Lung (tissue), 12 donors: ENCODE data around the gene TGFBI. TPM values are rescaled to one million over a fixed set of nuclear protein-coding genes. Genes with fewer than 3 reads are reported as not detected.

Experiments
- ATAC-seq: fragments of 200-7000 bp; cut with Tn5 transposase; one replicate; pipeline ENCODE4 v1.9.1; 2020; ENCODE audit warnings: moderate number of reproducible peaks; ENCODE audit not compliant: insufficient read depth, low FRiP score
- DNase-seq, 3 donors: peaks; one replicate each; pipeline ENCODE4 v3.0.0-alpha.2; 2013 to 2017
- H3K27ac ChIP-seq, 2 donors: one replicate each; pipeline ENCODE4 v1.5.1; 2013; ENCODE audit warnings: mild to moderate bottlenecking in 2 of 2, moderate library complexity in 2 of 2, control low read depth in 1 of 2, inconsistent platforms in 1 of 2, low read depth in 1 of 2, low read length in 1 of 2
- H3K27me3 ChIP-seq, 3 donors: one replicate each; pipeline ENCODE4 v1.5.1; 2013; ENCODE audit warnings: low read length in 2 of 3; ENCODE audit not compliant: control insufficient read depth in 3 of 3, insufficient read depth in 3 of 3
- H3K36me3 ChIP-seq, 4 donors: one replicate each; pipeline ENCODE4 v1.5.1; 2013; ENCODE audit warnings: low read length in 4 of 4, mild to moderate bottlenecking in 1 of 4, moderate library complexity in 1 of 4; ENCODE audit not compliant: control insufficient read depth in 4 of 4, insufficient read depth in 4 of 4
- H3K4me1 ChIP-seq, 5 donors: one replicate each; pipeline ENCODE4 v1.5.1; 2013; ENCODE audit warnings: low read length in 5 of 5, mild to moderate bottlenecking in 2 of 5, moderate library complexity in 1 of 5; ENCODE audit not compliant: control insufficient read depth in 5 of 5, insufficient read depth in 5 of 5
- H3K4me3 ChIP-seq: one replicate; pipeline ENCODE4 v1.5.1; 2013; ENCODE audit warnings: mild to moderate bottlenecking, control low read depth, moderate library complexity
- H3K9ac ChIP-seq, 2 donors: one replicate each; pipeline ENCODE4 v1.5.1; 2013; ENCODE audit warnings: low read length in 2 of 2, control low read depth in 1 of 2; ENCODE audit not compliant: insufficient read depth in 1 of 2
- H3K9me3 ChIP-seq, 4 donors: one replicate each; pipeline ENCODE4 v1.5.1; 2013; ENCODE audit warnings: low read length in 3 of 4, mild to moderate bottlenecking in 1 of 4, moderate library complexity in 1 of 4; ENCODE audit not compliant: control insufficient read depth in 4 of 4, insufficient read depth in 3 of 4
- WGBS, 2 donors: extraction: QIAGEN DNeasy Blood & Tissue Kit; methylation state at CpG; one replicate each; pipeline ENCODE4 v1.1.7; 2013; 5-methylcytosine and 5-hydroxymethylcytosine counted together
- polyA plus RNA-seq, 2 donors: library from polyadenylated mRNA; stranded (reverse); fragments of 200-250 nt; gene quantifications; one replicate each; pipeline ENCODE4 v1.2.1, GENCODE V29; 2013
- total RNA-seq, 2 donors: library from RNA; depleted of rRNA in 1 of 2; stranded (reverse); fragments of >200 nt in 1 of 2; gene quantifications; one replicate each; pipeline ENCODE4 v1.2.1, GENCODE V29; 2014 to 2021
- TF ChIP-seq, protein P1 (sequence below): IDR thresholded peaks from 2 replicates; pipeline ENCODE4 v1.5.1; 2012; ENCODE audit warnings: mild to moderate bottlenecking; ENCODE audit errors: control extremely low read depth, extremely low read depth
- donor health status: control.
- donor health status: control.
- donor health status: Bipolar disorder and iron deficiency.
- donor health status: healthy.
- donor health status: DM: yes; HTN: yes; CAD: no.

Gene TGFBI
- total and polyA plus RNA-seq, 4 donors = 96.4 to 146 (median 111) TPM

DNA sequence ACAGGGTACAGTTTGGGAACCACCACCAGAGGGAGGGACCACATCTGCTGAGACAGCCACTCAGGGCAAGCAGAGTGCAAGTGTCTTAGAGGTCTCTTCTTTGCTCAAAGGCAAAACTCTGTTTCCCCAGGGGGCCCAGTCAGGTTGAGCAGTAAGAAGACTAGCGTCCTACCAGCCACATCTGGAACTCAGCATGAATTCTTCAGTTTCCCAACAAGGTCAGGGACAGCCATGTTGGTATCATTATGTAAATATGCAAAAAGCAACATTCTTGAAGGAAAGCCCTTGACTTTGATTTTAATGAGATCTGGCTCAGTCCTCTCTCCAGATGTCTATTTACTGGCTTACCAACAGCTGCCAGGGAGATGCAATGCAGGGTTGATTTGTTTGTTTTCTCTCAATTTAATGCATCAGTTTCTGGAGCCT lies 46.7 kb downstream of the TGFBI start:
- ATAC-seq (no peak), DNase-seq (peak in 2 of 3 donors; percentile 57 to 69)
- H3K36me3 ChIP-seq = no peaks in the 10 kb centered on the region
- H3K9me3 ChIP-seq = no peaks in the 10 kb centered on the region
- no peak overlapping the region for H3K27ac ChIP-seq
- H3K27me3 ChIP-seq = no peaks in the 10 kb centered on the region
- H3K9ac ChIP-seq = no peak overlapping the region
- peaks cover 0 to 40% (median 4%) of the 10 kb centered on the region in 5 donors for H3K4me1 ChIP-seq
- no peak overlapping the region for H3K4me3 ChIP-seq
- TF ChIP-seq, protein P1, sequence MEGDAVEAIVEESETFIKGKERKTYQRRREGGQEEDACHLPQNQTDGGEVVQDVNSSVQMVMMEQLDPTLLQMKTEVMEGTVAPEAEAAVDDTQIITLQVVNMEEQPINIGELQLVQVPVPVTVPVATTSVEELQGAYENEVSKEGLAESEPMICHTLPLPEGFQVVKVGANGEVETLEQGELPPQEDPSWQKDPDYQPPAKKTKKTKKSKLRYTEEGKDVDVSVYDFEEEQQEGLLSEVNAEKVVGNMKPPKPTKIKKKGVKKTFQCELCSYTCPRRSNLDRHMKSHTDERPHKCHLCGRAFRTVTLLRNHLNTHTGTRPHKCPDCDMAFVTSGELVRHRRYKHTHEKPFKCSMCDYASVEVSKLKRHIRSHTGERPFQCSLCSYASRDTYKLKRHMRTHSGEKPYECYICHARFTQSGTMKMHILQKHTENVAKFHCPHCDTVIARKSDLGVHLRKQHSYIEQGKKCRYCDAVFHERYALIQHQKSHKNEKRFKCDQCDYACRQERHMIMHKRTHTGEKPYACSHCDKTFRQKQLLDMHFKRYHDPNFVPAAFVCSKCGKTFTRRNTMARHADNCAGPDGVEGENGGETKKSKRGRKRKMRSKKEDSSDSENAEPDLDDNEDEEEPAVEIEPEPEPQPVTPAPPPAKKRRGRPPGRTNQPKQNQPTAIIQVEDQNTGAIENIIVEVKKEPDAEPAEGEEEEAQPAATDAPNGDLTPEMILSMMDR = no peak
- WGBS, 2 donors = 74 to 79% methylated on average over 1 of the region's 1 CpG

DNA sequence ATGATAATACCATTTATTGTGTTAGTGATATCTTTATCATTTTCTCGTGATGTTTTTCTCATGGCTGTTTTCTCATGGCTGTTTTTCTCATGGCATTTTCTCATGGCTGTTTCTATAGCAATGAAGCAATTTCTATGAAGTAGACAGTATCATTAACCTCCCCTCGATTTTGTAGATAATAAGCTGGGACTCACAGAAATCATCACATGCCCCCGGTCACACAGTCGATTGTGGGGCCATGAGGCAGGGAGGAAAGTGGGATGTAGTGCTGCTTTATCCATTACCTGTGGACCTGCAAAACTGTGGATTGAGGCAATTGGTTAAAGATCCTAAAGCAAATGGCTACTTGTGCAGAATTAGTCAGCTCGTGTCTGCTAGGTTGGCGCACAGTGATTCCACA lies 47.3 kb downstream of the TGFBI start:
- ATAC-seq = no peak
- TF ChIP-seq, protein P1 = no peak
- no peak overlapping the region for H3K9ac ChIP-seq
- H3K27me3 ChIP-seq = no peaks in the 10 kb centered on the region
- H3K4me1 ChIP-seq = peaks cover 0 to 38% (median 2%) of the 10 kb centered on the region in 5 donors
- DNase-seq = no peak
- no peaks in the 10 kb centered on the region for H3K9me3 ChIP-seq
- WGBS, 2 donors = 74% methylated on average over 6 of the region's 6 CpGs
- no peak overlapping the region for H3K27ac ChIP-seq
- H3K4me3 ChIP-seq = no peak overlapping the region
- H3K36me3 ChIP-seq = no peaks in the 10 kb centered on the region

DNA sequence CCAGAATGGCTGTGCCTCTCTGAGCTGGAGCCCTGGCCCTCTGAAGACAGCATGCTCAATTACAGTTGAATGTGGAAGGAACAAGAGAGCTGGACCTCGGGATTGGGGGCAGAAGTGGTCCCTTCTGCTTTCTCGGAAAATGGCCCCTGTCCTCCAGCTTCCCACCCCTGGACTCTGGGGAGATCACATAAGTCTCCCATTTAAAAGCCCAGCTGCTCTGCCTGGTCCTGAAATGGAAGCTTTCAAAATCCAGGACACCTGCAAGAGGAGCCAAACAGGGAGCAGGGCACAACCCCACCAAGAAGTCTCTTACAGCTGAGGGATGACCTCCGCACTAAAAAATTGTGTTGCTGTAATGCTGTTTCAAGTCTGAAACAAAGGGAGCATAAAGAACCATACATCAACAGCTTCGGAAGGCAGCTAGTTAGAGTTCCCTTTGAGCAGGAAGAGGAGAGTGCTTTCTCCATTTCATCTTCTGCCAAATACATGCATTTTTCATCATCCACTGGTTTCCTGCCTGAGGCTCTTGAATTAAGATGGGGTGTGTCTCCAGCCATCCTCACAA lies 48.2 kb downstream of the TGFBI start:
- TF ChIP-seq, protein P1 = no peak
- Histone ChIP-seq H3K27ac (no peak overlapping the region), H3K27me3 (no peaks in the 10 kb centered on the region), H3K4me3 (no peak overlapping the region), H3K36me3 (no peaks in the 10 kb centered on the region), H3K9ac (no peak overlapping the region), H3K4me1 (peaks cover 0 to 38% (median 1%) of the 10 kb centered on the region in 5 donors), H3K9me3 (no peaks in the 10 kb centered on the region)
- no peak for ATAC-seq
- WGBS, 2 donors = 83 to 86% methylated on average over 4 of the region's 4 CpGs
- no peak for DNase-seq
